Nephron progenitor cell (in vitro differentiated cells): Measurements from ENCODE around the gene ARHGAP25.

Source experiments
- DNase-seq: peaks from one replicate; pipeline ENCODE4 v3.0.0; 2021
- H3K27ac Mint-ChIP-seq: 2 replicates; pipeline ENCODE4 v1.8.0; 2021; ENCODE audit warnings: mild to moderate bottlenecking, moderate library complexity, mixed read lengths
- H3K27me3 Mint-ChIP-seq: 2 replicates; pipeline ENCODE4 v1.8.0; 2021; ENCODE audit warnings: mild to moderate bottlenecking, low read depth, mixed read lengths; ENCODE audit not compliant: poor library complexity
- H3K36me3 Mint-ChIP-seq: 2 replicates; pipeline ENCODE4 v1.8.0; 2021; ENCODE audit warnings: low read depth, mixed read lengths
- H3K4me1 Mint-ChIP-seq: 2 replicates; pipeline ENCODE4 v1.8.0; 2021; ENCODE audit warnings: mixed read lengths
- H3K4me3 Mint-ChIP-seq: 2 replicates; pipeline ENCODE4 v1.8.0; 2021; ENCODE audit warnings: mild to moderate bottlenecking, moderate library complexity, mixed read lengths
- H3K9me3 Mint-ChIP-seq: 2 replicates; pipeline ENCODE4 v1.8.0; 2021; ENCODE audit warnings: mild to moderate bottlenecking, moderate library complexity, mixed read lengths
- CTCF ChIP-seq: fragments of 200-600 bp; sonication (generic); IDR thresholded peaks from 2 replicates; pipeline ENCODE4 v1.5.0; 2021; ENCODE audit warnings: antibody characterized with exemption

ARHGAP25 gene

GRCh38 chr2:68865108-68865507 lies 130.5 kb downstream of the ARHGAP25 start:
- no peaks in the 10 kb centered on the region for H3K4me1 Mint-ChIP-seq
- H3K36me3 Mint-ChIP-seq, result no peaks in the 10 kb centered on the region
- no peak for TF ChIP-seq CTCF
- peaks cover 11% of the 10 kb centered on the region for H3K27me3 Mint-ChIP-seq
- H3K9me3 Mint-ChIP-seq, result no peaks in the 10 kb centered on the region
- no peak overlapping the region for H3K4me3 Mint-ChIP-seq
- DNase-seq, result no peak
- no peak overlapping the region for H3K27ac Mint-ChIP-seq

- Mint-ChIP-seq H3K4me3 (no peak overlapping the region), H3K27me3 (peaks cover 8% of the 10 kb centered on the region), H3K9me3 (no peaks in the 10 kb centered on the region), H3K4me1 (peaks cover 11% of the 10 kb centered on the region), H3K27ac (no peak overlapping the region), H3K36me3 (no peaks in the 10 kb centered on the region)
- DNase-seq, result no peak
- TF ChIP-seq CTCF, result no peak
These were observed 135.6 kb downstream of the ARHGAP25 start for GRCh38 chr2:68870215-68870614.

- Mint-ChIP-seq H3K9me3 (no peaks in the 10 kb centered on the region), H3K4me3 (no peak within 1 kb of the TSS), H3K27ac (no peak within 1 kb of the TSS), H3K36me3 (no peaks in the 10 kb centered on the region), H3K4me1 (peaks cover 11% of the 10 kb centered on the region), H3K27me3 (peaks cover 11% of the 10 kb centered on the region)
- TF ChIP-seq CTCF, result no peak
- DNase-seq, result no peak
These were observed 136.7 kb downstream of the ARHGAP25 start, which contains the start of gene BMP10 for GRCh38 chr2:68871159-68871764. TSS of gene BMP10 (minus strand) at chr2:68871397. CDS start at chr2:68871358, 39 bp downstream.
